ENCODE measurements around the gene BCL11B. TPM values are rescaled to one million over a fixed set of nuclear protein-coding genes. Genes with fewer than 3 reads are reported as not detected.

Gene BCL11B
- total RNA-seq, 4 donors from 2014 or later: under 0.01 to 1.1 (median 0.39) TPM

DNA sequence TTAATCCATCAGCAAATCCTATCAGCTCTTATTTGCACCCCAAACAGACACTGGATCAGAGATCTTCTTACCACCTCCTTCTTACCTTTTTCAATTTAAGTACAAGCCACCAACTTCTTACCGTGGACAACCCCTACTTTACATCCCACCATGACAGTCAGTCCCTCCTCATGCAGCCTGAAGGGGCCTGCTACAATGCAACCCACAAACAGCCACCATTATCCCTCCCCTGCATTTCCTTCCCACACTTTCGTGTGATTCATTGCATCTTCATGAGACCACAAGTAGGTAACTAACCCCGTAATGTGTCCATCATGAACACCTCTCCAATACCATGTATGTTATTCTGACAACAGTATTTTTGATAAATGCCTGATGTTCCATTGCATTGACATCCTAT, 108.6 kb downstream of the BCL11B start:
- WGBS, 2 donors (ENCODE audit: low coverage in 1 of 2): 88 to 90% methylated on average over 3 of the region's 3 CpGs
- H3K4me1 ChIP-seq: no peaks in the 10 kb centered on the region
- H3K9me3 ChIP-seq: peaks cover 0 to 10% (median 0%) of the 10 kb centered on the region in 3 donors
- no peaks in the 10 kb centered on the region for H3K36me3 ChIP-seq
- no peak overlapping the region for H3K27ac ChIP-seq
- H3K4me3 ChIP-seq: no peak overlapping the region
- ATAC-seq: no peak
- peaks cover 6% of the 10 kb centered on the region for H3K27me3 ChIP-seq
- TF ChIP-seq, protein P1, sequence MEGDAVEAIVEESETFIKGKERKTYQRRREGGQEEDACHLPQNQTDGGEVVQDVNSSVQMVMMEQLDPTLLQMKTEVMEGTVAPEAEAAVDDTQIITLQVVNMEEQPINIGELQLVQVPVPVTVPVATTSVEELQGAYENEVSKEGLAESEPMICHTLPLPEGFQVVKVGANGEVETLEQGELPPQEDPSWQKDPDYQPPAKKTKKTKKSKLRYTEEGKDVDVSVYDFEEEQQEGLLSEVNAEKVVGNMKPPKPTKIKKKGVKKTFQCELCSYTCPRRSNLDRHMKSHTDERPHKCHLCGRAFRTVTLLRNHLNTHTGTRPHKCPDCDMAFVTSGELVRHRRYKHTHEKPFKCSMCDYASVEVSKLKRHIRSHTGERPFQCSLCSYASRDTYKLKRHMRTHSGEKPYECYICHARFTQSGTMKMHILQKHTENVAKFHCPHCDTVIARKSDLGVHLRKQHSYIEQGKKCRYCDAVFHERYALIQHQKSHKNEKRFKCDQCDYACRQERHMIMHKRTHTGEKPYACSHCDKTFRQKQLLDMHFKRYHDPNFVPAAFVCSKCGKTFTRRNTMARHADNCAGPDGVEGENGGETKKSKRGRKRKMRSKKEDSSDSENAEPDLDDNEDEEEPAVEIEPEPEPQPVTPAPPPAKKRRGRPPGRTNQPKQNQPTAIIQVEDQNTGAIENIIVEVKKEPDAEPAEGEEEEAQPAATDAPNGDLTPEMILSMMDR (IDR thresholded peaks at IDR 0.05): no peak
- TF ChIP-seq EP300 (IDR thresholded peaks at IDR 0.05) (no peak), POLR2A (IDR thresholded peaks at IDR 0.05) (no peak), POLR2AphosphoS5 (IDR thresholded peaks at IDR 0.05) (no peak)

GRCh38 chr14:99159341-99160340, 112.4 kb downstream of the BCL11B start:
- H3K36me3 ChIP-seq: no peaks in the 10 kb centered on the region
- no peak overlapping the region for H3K27ac ChIP-seq
- 66 to 81% methylated on average over 9 to 10 of the region's 22 CpGs for WGBS, 2 donors (ENCODE audit: low coverage in 1 of 2)
- no peak for TF ChIP-seq EP300 (IDR thresholded peaks at IDR 0.05)
- TF ChIP-seq POLR2A (IDR thresholded peaks at IDR 0.05): no peak
- no peak for TF ChIP-seq POLR2AphosphoS5 (IDR thresholded peaks at IDR 0.05)
- TF ChIP-seq, protein P1 (IDR thresholded peaks at IDR 0.05): no peak
- no peak for ATAC-seq
- H3K4me3 ChIP-seq: no peak overlapping the region
- H3K9me3 ChIP-seq: peaks cover 0 to 10% (median 0%) of the 10 kb centered on the region in 3 donors
- peaks cover 16% of the 10 kb centered on the region for H3K27me3 ChIP-seq
- no peaks in the 10 kb centered on the region for H3K4me1 ChIP-seq

DNA sequence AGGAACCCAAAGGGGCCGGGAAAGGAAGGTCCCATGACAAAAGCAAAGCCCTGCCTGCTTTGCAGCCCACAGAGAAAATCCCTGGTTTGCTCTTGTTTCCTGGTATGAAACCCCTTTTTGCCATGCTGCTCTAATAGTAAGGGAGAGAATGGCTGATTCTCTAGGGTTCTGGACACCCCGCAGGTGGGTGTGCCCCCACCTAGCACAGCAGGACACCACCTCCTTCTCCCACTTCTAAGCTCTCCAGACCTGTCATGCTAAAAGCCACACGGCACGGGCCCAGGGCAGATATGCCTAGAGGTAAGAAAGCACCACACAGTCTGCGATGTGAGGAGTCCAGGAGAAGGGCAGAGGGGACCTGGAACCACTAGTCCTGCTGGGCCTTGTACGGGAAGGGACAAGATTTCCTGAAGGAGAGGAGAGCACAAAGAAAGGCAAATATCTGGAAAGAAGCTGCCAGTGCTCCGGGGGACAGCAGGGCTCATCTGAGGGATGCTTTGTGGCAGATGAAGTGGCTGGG, 113.3 kb downstream of the BCL11B start:
- WGBS, 2 donors (ENCODE audit: low coverage in 1 of 2): 63 to 69% methylated on average over 2 to 5 of the region's 7 CpGs
- Histone ChIP-seq H3K27ac (no peak overlapping the region), H3K36me3 (no peaks in the 10 kb centered on the region), H3K9me3 (peaks cover 0 to 10% (median 0%) of the 10 kb centered on the region in 3 donors), H3K27me3 (peaks cover 16% of the 10 kb centered on the region), H3K4me3 (no peak overlapping the region), H3K4me1 (no peaks in the 10 kb centered on the region)
- TF ChIP-seq, protein P1 (IDR thresholded peaks at IDR 0.05): no peak
- ATAC-seq: no peak

DNA sequence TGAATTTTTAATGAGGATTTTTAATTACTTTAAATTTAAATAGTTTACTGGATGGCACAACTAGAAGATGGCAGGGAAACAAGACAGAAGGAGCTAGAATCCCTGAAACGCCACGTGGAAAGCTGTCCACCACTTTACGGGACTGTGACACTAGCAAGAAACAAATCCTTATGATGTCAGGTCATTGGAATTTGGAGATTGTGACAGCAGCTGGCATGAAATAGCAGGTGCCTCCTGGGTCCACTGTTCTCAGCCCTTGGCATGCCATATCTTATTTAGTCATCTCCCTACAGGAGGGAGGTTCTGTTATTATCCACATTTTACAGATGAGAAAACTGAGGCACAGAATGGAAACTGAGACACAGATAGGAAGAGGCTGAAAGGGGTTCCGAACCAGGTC, 113.8 kb downstream of the BCL11B start:
- H3K4me1 ChIP-seq: no peaks in the 10 kb centered on the region
- peaks cover 0 to 10% (median 0%) of the 10 kb centered on the region in 3 donors for H3K9me3 ChIP-seq
- no peak overlapping the region for H3K4me3 ChIP-seq
- ATAC-seq: no peak
- peaks cover 16% of the 10 kb centered on the region for H3K27me3 ChIP-seq
- TF ChIP-seq EP300 (IDR thresholded peaks at IDR 0.05) (no peak), POLR2A (IDR thresholded peaks at IDR 0.05) (no peak), POLR2AphosphoS5 (IDR thresholded peaks at IDR 0.05) (no peak)
- TF ChIP-seq, protein P1 (IDR thresholded peaks at IDR 0.05): no peak
- no peaks in the 10 kb centered on the region for H3K36me3 ChIP-seq
- no peak overlapping the region for H3K27ac ChIP-seq
- 67 to 79% methylated on average over 3 to 4 of the region's 4 CpGs for WGBS, 2 donors (ENCODE audit: low coverage in 1 of 2)

Data from gastroesophageal sphincter (tissue), 4 donors.